Endothelial cell (in vitro differentiated cells): ENCODE data around the gene PFAS. TPM values are rescaled to one million over a fixed set of nuclear protein-coding genes. Genes with fewer than 3 reads are reported as not detected.

ENCODE experiments used
- DNase-seq: peaks from one replicate; pipeline ENCODE4 v3.0.0; 2021; ENCODE audit warnings: low spot score
- H3K27ac Mint-ChIP-seq: one replicate; pipeline ENCODE4 v1.8.0; 2021; ENCODE audit warnings: mixed read lengths, inconsistent platforms; ENCODE audit not compliant: unreplicated experiment
- H3K27me3 Mint-ChIP-seq: one replicate; pipeline ENCODE4 v1.8.0; 2021; ENCODE audit warnings: mild to moderate bottlenecking, moderate library complexity, mixed read lengths, inconsistent platforms; ENCODE audit not compliant: unreplicated experiment
- H3K36me3 Mint-ChIP-seq: one replicate; pipeline ENCODE4 v1.8.0; 2021; ENCODE audit warnings: mild to moderate bottlenecking, low read depth, mixed read lengths, inconsistent platforms; ENCODE audit not compliant: unreplicated experiment
- H3K4me1 Mint-ChIP-seq: one replicate; pipeline ENCODE4 v1.8.0; 2021; ENCODE audit warnings: mild to moderate bottlenecking, mixed read lengths, inconsistent platforms; ENCODE audit not compliant: unreplicated experiment
- H3K4me3 Mint-ChIP-seq: one replicate; pipeline ENCODE4 v1.8.0; 2021; ENCODE audit warnings: mild to moderate bottlenecking, mixed read lengths, inconsistent platforms; ENCODE audit not compliant: unreplicated experiment
- H3K9me3 Mint-ChIP-seq: one replicate; pipeline ENCODE4 v1.8.0; 2021; ENCODE audit warnings: mixed read lengths, inconsistent platforms; ENCODE audit not compliant: unreplicated experiment
- CTCF ChIP-seq: fragments of 200-600 bp; sonication (generic); IDR thresholded peaks from one replicate; pipeline ENCODE4 v1.5.0; 2021; ENCODE audit warnings: antibody characterized with exemption; ENCODE audit not compliant: unreplicated experiment
- total RNA-seq: library from RNA; stranded (reverse); fragmentation: NEBNext Ultra II Directional; extraction: Animal tissue kit (Norgen Biotek cat#: 25700); gene quantifications from one replicate; pipeline ENCODE4 v1.2.1, GENCODE V29; 2021; ENCODE audit not compliant: unreplicated experiment

PFAS gene
- total RNA-seq, 1 donor from 2014 or later: 67.0 TPM

DNA sequence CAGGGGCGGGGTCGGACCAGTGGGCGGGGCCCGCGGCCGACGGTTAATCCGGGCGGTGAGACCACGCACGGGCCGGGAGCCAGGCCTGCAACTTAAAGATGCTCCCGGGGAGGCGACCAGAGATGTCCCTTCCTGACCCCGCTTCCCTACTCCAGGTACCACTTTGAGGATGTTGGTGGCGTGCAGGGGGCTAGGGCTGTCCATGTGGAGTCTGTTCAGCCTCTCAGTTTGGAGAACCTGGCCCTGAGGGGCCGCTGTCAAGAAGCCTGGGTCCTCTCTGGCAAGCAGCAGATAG is 40.0 kb downstream of the PFAS start:
- peak overlapping the region; percentile 96 for H3K4me3 Mint-ChIP-seq
- H3K27ac Mint-ChIP-seq: no peak overlapping the region
- peak; percentile 74 for DNase-seq
- TF ChIP-seq CTCF: no peak
- peaks cover 11% of the 10 kb centered on the region for H3K4me1 Mint-ChIP-seq
- peaks cover 7% of the 10 kb centered on the region for H3K27me3 Mint-ChIP-seq
- no peaks in the 10 kb centered on the region for H3K9me3 Mint-ChIP-seq
- H3K36me3 Mint-ChIP-seq: peaks cover 10% of the 10 kb centered on the region

- Mint-ChIP-seq H3K4me1 (peaks cover 17% of the 10 kb centered on the region), H3K4me3 (peak overlapping the region; percentile 74), H3K36me3 (peaks cover 10% of the 10 kb centered on the region), H3K27me3 (peaks cover 11% of the 10 kb centered on the region), H3K27ac (peak overlapping the region; percentile 3), H3K9me3 (no peaks in the 10 kb centered on the region)
- no peak for TF ChIP-seq CTCF
- DNase-seq: no peak
These were observed 41.0 kb downstream of the PFAS start for GRCh38 chr17:8290043-8290442.

GRCh38 chr17:8292639-8293395 is 43.7 kb downstream of the PFAS start:
- Mint-ChIP-seq H3K36me3 (peaks cover 10% of the 10 kb centered on the region), H3K4me3 (peak overlapping the region; percentile 25), H3K27me3 (peaks cover 11% of the 10 kb centered on the region), H3K4me1 (peaks cover 17% of the 10 kb centered on the region), H3K9me3 (no peaks in the 10 kb centered on the region), H3K27ac (peak overlapping the region; percentile 5)
- TF ChIP-seq CTCF: no peak
- DNase-seq: no peak

GRCh38 chr17:8294361-8294760 is 45.3 kb downstream of the PFAS start:
- DNase-seq: no peak
- TF ChIP-seq CTCF: no peak
- peaks cover 10% of the 10 kb centered on the region for H3K36me3 Mint-ChIP-seq
- peak overlapping the region; percentile 89 for H3K4me3 Mint-ChIP-seq
- no peaks in the 10 kb centered on the region for H3K9me3 Mint-ChIP-seq
- peaks cover 17% of the 10 kb centered on the region for H3K4me1 Mint-ChIP-seq
- H3K27ac Mint-ChIP-seq: no peak overlapping the region
- peaks cover 11% of the 10 kb centered on the region for H3K27me3 Mint-ChIP-seq

DNA sequence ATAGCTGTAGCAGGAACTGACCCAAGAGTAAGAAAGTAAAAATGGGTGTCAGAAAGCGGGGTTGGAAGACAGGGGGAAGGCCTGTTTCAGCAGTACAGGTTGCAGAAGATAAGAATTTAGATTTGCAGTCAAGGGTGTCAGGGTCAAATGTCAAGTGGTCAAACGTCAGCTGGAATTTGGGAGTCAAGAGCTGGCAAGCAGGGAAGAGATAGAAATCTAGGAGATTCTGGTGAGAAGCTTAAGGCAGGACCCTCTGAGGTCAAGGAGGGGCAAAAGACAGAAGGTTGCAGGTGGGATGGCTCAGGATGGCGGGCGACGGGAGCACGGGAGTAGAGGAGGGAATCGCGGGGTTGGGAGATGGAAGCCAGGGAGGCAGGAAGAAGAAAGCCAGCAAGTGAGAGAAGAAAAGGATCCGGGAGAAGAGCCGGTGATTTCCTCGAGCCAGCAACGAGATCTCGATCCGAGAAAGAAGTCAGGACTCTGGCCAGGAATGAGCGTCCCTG is 45.8 kb downstream of the PFAS start:
- TF ChIP-seq CTCF: no peak
- no peaks in the 10 kb centered on the region for H3K9me3 Mint-ChIP-seq
- peaks cover 9% of the 10 kb centered on the region for H3K36me3 Mint-ChIP-seq
- peak overlapping the region; percentile 89 for H3K4me3 Mint-ChIP-seq
- H3K27ac Mint-ChIP-seq: peak overlapping the region; percentile 43
- DNase-seq: no peak
- peaks cover 17% of the 10 kb centered on the region for H3K4me1 Mint-ChIP-seq
- H3K27me3 Mint-ChIP-seq: peaks cover 9% of the 10 kb centered on the region
